Breast epithelium (tissue), 4 donors: ENCODE results near the gene PIK3R2. TPM values are rescaled to one million over a fixed set of nuclear protein-coding genes. Genes with fewer than 3 reads are reported as not detected.
"Not testable (repeated sequence)": the region's sequence is repeated elsewhere in the genome, so short reads cannot be mapped to it uniquely, and the experiment has no call there.

Experiments used
- DNase-seq, 2 donors: peaks; one replicate each; pipeline ENCODE4 v3.0.0-alpha.2; 2019; ENCODE audit warnings: low spot score in 2 of 2
- H3K27ac ChIP-seq, 2 donors: fragments of 200-600 bp; sonication (generic) in 1 of 2; one replicate each; pipeline ENCODE4 v1.5.1; 2016 to 2019; ENCODE audit warnings: mild to moderate bottlenecking in 1 of 2
- H3K27me3 ChIP-seq, 2 donors: fragments of 200-600 bp; sonication (generic) in 1 of 2; one replicate each; pipeline versions ENCODE4 v1.5.1 to v1.6.0; 2017 to 2019; ENCODE audit warnings: control low read depth in 1 of 2, mild to moderate bottlenecking in 1 of 2
- H3K36me3 ChIP-seq: fragments of 200-600 bp; one replicate; pipeline ENCODE4 v1.5.1; 2019
- H3K4me1 ChIP-seq, 2 donors: fragments of 200-600 bp; sonication (generic); one replicate each; pipeline ENCODE4 v1.5.1; 2016 to 2019; ENCODE audit warnings: control low read depth in 1 of 2
- H3K4me3 ChIP-seq, 3 donors: fragments of 200-600 bp; sonication (generic); 1 replicate in 2 of 3; 2 replicates in 1 of 3; pipeline ENCODE4 v1.5.1; 2016 to 2019; ENCODE audit warnings: mild to moderate bottlenecking in 3 of 3, moderate library complexity in 2 of 3
- H3K9me3 ChIP-seq, 2 donors: fragments of 200-600 bp; sonication (generic) in 1 of 2; one replicate each; pipeline ENCODE4 v1.5.1; 2016 to 2019; ENCODE audit warnings: control low read depth in 1 of 2
- CTCF ChIP-seq, 3 donors: fragments of 450-650 bp; IDR thresholded peaks; one replicate each; pipeline ENCODE4 v1.5.1; 2016 to 2017; ENCODE audit warnings: antibody characterized with exemption in 3 of 3, mild to moderate bottlenecking in 3 of 3, moderate library complexity in 3 of 3
- POLR2A ChIP-seq: fragments of 450-650 bp; IDR thresholded peaks from one replicate; pipeline ENCODE4 v1.6.1; 2016; ENCODE audit warnings: antibody characterized with exemption, mild to moderate bottlenecking, moderate library complexity
- POLR2AphosphoS5 ChIP-seq, 3 donors: sonication (generic); formaldehyde crosslinking; IDR thresholded peaks; one replicate each; pipeline ENCODE4 v1.6.1; 2017; ENCODE audit warnings: antibody characterized with exemption in 3 of 3
- intact Hi-C: fragments of 100-400 bp; cut with DNase I; formaldehyde crosslinking; loops from one replicate; pipeline ENCODE4 v1.15.1; 2023; ENCODE audit warnings: low total_unique reads
- total RNA-seq, 3 donors: library from RNA; depleted of rRNA; stranded (reverse); fragments of >200 nt; gene quantifications; one replicate each; pipeline ENCODE4 v1.1.0, GENCODE V29; 2016

Gene PIK3R2
- total RNA-seq, 3 donors from 2014 or later: 8.6 to 12.1 (median 8.8) TPM

GRCh38 chr19:18205200-18205892 lies 52.4 kb downstream of the PIK3R2 start:
- H3K9me3 ChIP-seq: no peaks in the 10 kb centered on the region
- peaks cover 0 to 17% of the 10 kb centered on the region in 2 donors for H3K4me1 ChIP-seq
- no peaks in the 10 kb centered on the region for H3K36me3 ChIP-seq
- TF ChIP-seq POLR2A (no peak), POLR2AphosphoS5 (IDR thresholded peaks at IDR 0.05) (peak in 1 of 3 donors; percentile 12)
- peak overlapping the region; percentile 55 to 77 (median 74) for H3K4me3 ChIP-seq
- H3K27ac ChIP-seq: peak overlapping the region; percentile 96 to 99
- intact Hi-C loops: no loop called here
- H3K27me3 ChIP-seq: no peaks in the 10 kb centered on the region
- peak; percentile 75 to 85 for DNase-seq

- Histone ChIP-seq H3K36me3 (no peaks in the 10 kb centered on the region), H3K4me1 (peaks cover 0 to 17% of the 10 kb centered on the region in 2 donors), H3K4me3 (peak overlapping the region in 1 of 3 donors; percentile 77), H3K27me3 (no peaks in the 10 kb centered on the region), H3K9me3 (no peaks in the 10 kb centered on the region), H3K27ac (peak overlapping the region in 1 of 2 donors; percentile 99)
- DNase-seq: no peak
- intact Hi-C loops: no loop called here
- no peak for TF ChIP-seq CTCF (IDR thresholded peaks at IDR 0.05)
- TF ChIP-seq POLR2AphosphoS5 (IDR thresholded peaks at IDR 0.05): no peak
- TF ChIP-seq POLR2A: no peak
Measured at GRCh38 chr19:18206018-18206417, 53.1 kb downstream of the PIK3R2 start.

- Histone ChIP-seq H3K27ac (no peak overlapping the region), H3K9me3 (no peaks in the 10 kb centered on the region), H3K27me3 (no peaks in the 10 kb centered on the region), H3K4me1 (peaks cover 0 to 8% of the 10 kb centered on the region in 2 donors), H3K36me3 (no peaks in the 10 kb centered on the region), H3K4me3 (no peak overlapping the region)
- TF ChIP-seq POLR2A: no peak
- TF ChIP-seq CTCF (IDR thresholded peaks at IDR 0.05): peak in 1 of 3 donors; percentile 13
- no peak for DNase-seq
- intact Hi-C loops: no loop called here
Measured at GRCh38 chr19:18208098-18208951, 55.4 kb downstream of the PIK3R2 start.

GRCh38 chr19:18209912-18210311 lies 56.9 kb downstream of the PIK3R2 start:
- DNase-seq, H3K4me3 ChIP-seq, H3K27me3 ChIP-seq, H3K27ac ChIP-seq, H3K4me1 ChIP-seq, H3K36me3 ChIP-seq, intact Hi-C loops, H3K9me3 ChIP-seq: not testable (repeated sequence)

GRCh38 chr19:18211683-18212082 lies 58.7 kb downstream of the PIK3R2 start:
- TF ChIP-seq POLR2A: no peak
- no peak for TF ChIP-seq CTCF (IDR thresholded peaks at IDR 0.05)
- TF ChIP-seq POLR2AphosphoS5 (IDR thresholded peaks at IDR 0.05): no peak
- no peaks in the 10 kb centered on the region for H3K9me3 ChIP-seq
- intact Hi-C loops: no loop called here

More at GRCh38 chr19:18211683-18212082, 58.7 kb downstream of the PIK3R2 start:
- no peak overlapping the region for H3K4me3 ChIP-seq
- H3K36me3 ChIP-seq: no peaks in the 10 kb centered on the region
- no peaks in the 10 kb centered on the region for H3K4me1 ChIP-seq
- no peak for DNase-seq
- H3K27ac ChIP-seq: no peak overlapping the region
- no peaks in the 10 kb centered on the region for H3K27me3 ChIP-seq
